NCI-H2081 treated with DMSO at 0.1 percent for 48 hours (cell line): ENCODE data around the gene DPEP2.
"Not testable (repeated sequence)": the region's sequence is repeated elsewhere in the genome, so short reads cannot be mapped to it uniquely, and the experiment has no call there.

Source experiments
- DNase-seq: peaks from one replicate; lab custom pipeline; 2025; lab: John Stamatoyannopoulos, UW

DPEP2 gene

DNA sequence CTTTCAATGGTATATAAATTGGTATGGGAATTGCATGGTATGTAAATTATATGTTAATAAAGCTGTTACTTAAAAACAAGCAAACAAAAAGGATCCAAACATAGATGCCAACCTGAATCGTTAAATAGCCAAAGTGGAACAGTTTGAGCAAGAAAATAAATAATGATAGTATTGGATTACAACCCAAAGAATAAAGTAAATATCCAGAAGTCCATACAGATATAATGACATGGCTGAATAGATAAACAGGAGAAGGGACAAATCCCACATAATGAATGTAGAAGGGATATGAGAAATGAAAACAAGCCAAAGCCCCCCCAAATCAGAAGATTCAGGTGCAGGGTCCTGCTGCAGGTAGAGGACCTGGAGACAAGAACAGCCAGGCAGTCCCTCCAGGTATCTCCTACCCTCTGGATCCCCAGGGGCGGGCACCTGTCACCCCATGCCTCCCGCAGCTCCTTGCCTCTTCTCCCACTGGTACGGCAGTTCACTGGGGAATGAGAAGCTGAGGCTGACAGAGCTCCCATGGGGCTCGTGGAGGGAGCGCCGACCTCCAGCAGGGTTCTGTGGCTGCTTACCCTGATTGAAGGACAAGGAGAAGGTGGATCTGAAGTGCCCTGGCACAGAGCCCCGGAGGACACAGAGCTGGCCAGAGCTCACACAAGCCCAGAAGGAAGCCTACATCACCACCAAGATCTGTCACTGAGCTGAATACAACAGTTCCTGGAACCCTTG lies 45.5 kb downstream of the DPEP2 start:
- no peak for DNase-seq

DNA sequence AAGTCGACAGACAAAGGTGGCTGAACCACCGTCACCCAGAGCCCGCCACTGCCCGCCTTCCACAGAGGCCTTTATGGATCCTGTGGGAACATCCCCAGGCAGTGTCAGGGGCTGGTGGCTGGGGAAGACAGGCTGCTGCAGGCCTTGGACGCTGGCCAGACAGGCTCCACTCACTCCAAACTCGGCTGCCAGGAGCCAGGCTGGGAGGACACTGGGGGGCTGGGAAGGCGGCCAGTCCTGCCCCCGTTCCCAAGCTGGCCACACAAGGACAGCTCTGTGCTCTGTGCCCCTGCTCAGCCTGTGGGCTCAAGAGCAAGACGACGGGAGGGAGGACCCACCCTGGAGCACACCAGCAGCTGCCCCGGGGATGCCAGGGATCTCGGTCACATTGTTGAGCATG lies 47.8 kb downstream of the DPEP2 start:
- no peak for DNase-seq

DNA sequence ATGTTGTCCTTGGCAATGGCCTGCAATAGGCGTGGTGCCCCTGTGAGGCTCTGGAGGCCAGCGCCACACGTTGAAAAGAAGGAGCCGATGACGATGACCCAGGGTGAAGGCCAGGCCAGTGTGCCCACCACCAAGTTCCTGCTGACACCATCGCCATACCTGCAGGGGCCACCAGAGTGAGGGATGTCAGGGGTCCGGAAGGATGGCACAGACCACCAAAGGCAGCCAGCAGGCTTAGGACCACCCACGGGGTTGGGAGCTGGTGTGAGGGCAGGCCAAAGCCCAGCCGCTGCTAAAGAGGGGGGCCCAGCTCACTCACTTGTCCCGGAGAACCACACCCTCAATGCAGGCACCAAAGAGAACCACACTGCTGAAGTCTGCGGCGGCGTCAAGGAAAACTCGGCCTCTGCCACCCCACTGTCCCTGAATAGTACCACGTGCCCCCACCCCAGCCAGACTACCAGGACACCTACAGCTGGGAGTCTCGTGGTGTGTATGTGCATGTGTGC lies 48.9 kb downstream of the DPEP2 start:
- DNase-seq: no peak

DNA sequence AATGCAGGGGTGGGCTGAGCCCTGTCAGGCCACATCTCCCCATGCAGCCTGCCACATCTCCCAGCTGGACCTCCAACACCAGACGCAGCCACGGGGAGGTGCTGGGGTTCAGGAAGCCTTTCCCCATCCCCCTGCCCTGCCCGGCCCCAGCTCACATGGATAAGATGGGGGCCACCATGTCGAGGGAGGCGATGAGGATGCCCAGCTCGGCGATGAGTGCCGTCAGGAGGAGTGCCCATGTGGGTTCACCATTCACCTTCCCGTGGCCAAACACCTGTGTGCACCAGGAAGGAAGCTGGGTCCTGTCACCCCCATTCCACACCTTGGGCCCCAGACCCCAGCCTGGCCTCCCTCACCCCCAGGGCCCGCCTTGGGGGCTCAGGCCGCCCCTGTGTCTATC lies 49.6 kb downstream of the DPEP2 start:
- no peak for DNase-seq

DNA sequence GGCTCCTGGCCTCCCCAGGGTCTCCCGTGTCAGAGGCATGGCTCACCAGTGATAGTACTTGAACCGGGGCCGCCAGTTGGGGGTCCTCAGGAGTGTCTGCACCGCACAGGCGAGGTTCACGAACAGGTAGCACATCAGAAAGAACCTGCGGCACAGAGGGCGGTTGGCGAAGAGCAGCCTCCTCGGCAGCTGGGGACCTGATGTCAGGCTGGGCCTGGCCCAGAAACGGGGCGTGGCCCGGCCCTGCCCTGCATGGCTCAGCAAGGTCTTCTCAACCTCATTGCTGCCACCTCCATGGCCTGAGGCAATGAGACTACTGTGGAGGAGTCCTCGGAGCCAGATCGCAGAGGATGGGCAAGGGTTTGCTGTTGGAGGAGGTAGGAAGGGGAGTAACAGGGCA lies 51.3 kb downstream of the DPEP2 start:
- DNase-seq: no peak

DNA sequence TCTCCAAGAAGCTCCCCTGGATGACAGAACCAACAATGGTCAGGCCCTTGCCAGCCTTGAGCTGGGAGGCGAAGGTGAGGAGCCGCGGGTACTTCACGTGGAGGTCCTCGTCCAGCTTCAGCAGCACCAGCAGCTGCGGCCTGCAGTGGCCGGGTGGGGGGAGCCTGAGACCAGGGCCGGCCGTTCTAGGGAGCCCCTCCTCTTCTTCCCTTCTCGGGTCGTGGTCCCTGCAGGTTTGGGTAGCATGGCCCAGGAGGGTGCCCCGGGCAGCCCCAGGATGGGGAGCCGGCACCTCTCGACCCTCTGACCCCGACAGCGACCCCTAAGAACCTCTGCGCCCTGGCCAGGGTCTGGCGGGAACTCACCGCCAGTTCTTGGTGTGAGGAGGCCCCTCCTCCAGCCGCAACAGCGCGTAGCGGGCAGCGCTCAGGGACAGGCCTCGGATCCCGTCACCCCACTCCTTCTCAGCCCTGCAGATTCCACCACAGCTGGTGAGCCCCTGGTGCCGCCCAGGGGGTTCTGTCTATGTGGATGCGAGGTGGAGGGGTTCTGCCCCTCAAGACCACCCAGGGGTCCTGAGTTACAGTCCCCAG lies 52.2 kb downstream of the DPEP2 start:
- DNase-seq: no peak

DNA sequence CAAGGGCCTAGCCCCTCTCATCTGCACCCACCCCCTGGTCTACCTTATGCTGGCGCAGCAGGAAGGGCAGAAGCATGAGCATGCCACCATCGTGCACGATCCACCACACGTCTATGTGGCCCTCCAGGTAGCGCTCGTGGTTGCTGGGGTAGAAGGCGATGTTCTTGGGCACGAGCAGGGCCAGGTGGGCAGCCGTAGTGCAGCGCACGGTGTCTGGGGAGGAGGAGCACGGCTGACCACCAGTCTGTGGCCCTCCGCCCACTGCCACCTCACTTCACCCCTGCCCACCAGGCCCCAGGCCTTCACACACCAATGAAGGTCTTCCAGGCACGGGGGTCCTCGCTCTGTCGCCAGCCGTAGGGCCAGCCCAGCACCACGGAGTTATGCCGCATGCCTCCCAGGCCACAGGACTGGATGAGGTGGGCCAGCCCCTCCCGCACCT lies 53.1 kb downstream of the DPEP2 start:
- no peak for DNase-seq

DNA sequence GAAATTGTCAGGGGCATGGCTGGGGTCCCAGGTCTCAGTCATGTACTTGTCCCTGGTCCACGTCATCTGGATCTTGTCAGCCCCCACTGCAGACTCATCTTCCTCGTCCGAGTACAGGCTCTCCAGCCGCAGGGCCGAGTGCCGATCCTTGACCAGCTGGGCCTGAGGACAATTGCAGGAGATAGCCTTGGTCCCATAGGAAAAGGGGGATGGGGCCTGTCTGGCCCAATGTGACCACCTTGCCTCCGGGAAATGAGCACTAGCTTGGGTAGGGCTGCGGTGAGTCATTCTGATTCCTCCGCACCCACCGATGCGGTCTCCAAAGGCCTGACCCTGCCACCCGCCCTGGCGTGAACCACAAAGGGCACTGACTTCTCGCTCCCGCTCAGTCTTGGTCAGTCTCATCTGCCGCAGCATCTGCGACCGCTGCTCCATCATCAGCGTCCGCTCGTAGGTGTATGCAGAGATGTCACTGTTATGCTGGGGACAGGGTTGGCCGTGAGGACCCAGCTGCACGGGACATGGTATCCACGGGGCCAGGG lies 53.8 kb downstream of the DPEP2 start:
- DNase-seq: no peak

DNA sequence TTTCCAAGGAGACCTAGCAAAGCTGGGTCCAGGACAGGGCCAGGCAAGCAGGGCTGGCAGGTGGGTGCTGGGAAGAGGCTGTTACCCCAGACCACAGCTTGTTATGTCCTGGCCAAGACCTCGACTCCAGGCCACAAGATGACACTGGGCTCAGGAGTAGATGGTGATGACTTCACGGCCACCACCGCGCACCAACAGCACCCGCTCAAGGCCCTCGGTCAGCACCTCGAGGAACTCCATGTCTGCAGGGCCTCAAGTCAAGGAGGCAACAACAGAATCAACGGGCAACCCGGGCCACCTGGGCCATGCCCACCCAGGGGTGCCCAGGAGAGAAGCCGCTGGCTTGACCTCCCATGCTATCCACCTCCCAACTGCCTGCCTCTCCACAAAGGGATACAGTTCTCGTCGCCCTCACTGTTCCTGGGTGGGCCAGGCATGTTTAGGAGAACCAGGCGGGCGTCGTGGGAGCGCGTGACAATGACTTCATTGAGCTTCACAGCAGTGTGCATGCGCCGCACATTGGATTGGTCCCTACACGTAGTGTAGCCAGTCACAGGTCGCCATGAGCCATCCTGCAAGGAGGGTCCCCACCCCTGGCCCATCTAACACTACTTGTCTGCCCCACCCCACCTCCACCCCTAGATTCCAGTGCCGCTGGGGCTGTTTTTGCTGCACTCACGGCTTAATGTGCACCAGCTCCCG lies 54.4 kb downstream of the DPEP2 start:
- no peak for DNase-seq

DNA sequence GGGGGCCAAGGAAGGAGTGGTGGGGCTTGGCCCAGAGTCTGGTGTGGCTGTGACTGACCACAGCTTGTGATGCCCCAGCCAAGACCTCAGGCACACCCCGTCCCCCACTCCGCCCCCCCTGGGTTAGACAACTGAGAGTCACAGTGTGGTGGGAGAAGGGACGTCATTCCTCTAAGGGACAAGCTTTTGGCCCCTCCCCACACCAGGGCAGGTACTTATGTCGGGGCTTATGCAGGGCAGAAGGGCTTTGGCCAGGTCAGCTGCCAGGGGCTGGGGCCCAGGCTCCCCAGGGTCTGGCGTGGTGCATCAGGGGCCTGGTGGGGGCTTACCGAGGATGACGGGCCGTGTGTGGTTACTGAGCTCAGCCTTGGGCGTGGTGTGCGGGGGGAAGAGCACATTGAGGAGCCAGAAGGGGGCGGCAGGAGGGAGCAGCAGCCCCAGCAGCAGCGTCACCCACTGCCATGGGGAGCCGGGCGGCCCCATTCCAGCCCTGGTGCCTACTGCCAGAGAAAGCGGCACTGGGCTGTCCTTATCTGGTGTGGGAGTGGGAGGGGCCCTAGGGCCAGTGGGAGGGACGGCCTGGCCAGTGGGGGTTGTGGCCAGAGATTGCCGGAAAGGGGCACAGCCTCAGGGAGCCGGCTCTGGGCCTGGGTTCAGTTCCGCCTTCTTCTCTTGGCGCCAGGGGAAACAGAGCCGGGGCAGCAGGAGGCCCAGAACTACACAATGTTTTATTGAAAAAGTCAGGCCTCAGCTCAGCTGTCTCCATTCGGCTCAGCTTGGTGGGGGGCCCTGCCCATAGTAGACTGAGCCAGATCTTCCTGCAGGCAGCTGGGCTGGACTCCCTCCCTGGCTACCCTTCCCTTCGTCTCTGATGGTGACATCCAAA lies 55.4 kb downstream of the DPEP2 start, which contains the start of gene LCAT:
Gene LCAT, minus strand, starts transcription at position 502 of the 886 bp plus-strand sequence. Its CDS starts 19 bp downstream, at position 483.
- no peak for DNase-seq

DNA sequence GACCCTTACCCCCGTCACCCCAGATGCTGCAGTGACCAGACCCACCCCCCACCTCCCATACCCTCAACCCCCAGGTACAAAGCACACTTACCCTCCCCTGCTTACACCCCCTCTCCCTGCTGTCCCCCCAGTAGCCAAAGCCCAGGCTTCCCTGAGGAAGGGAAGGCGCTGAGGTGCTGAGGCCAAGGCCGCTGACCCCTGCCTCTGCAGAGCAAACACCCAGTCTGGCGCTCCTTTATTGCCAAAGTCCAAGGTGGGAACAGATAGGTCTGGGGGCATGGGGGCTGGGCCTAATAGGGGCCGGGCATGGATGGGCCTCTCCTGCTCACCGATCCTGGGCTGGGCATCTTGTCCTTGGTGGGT lies 56.0 kb downstream of the DPEP2 start:
- DNase-seq: no peak

DNA sequence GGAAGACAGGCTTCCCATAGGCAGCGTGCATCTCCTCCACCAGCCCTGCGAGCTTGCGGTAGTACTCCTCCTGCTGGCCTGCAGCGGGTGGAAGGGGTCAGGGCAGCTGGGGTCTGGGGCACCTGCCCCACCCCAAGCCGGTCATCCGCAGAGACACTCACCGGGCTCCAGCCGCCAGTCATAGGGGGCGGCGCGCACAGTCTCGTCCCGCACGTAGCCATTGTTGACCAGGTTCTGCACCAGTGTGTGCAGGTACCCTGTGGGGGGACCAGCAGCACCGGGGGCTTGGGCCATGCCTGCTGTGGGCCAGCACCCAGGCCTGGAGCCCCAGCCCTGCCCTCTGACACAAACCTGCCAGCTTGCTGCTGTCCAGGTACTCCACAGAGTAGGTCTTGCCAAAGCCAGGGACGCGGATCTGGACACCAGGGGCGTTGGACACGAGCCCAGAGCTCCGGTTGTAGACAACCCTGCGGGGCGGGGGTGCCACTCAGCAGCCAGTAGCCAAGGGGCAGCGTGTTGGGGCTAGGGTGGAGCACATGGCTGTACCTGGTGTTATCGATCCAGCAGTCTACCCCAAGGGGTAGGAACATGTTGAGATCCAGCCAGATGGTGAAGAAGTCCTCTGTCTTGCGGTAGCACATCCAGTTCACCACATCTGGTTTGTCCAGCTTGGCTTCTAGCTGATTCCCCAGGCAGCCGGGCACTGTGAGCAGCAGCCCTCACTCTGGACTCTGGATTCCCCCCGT lies 56.6 kb downstream of the DPEP2 start:
- DNase-seq: no peak

DNA sequence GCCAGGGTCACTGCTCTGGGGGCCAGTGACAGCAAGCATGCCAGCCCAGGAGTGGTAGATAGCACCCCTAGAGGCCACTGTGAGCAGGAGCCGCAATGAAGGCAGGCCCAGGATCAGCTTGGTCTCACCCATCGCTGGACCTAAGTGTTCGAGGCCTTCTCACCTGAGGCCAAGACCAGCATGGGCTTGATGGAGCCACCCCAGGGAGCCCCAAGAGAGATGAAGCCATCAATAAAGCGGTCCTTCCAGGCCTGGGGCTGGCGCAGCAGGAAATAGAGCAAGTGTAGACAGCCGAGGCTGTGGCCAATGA lies 57.1 kb downstream of the DPEP2 start:
- DNase-seq: no peak

DNA sequence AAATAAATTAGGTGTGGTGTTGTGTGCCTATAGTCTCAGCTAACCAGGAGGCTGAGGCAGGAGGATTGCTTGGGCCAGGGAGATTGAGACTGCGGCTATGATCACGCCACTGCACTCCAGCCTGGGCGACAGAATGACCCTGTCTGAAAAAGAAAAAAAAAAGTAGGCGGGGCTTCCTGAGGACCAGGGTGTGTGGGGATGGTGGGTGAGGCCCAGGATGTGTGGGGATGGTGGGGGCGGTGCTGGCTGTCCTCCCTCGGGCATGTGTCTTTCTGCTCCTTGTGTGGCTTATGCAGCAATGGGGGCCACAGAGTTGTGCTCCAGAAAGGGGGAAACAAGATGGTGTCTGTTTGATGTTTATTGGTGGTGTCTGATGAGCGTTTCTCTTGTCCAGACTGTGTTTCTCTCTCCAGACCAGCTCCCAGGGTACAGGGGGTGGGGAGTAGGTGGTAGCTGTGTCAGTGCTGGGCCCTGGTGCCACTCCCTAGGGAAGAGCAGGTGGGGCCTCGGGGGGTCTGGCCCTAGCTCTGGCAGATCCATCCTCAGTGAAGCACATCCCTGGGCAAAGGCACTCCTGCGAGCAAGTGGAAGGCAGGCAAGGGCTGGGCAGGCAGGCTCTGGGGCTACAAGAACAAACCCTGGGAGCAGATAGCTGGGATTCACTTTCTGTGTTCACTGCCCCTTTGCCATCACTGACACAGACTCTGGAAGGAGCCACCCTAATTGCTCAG lies 57.6 kb downstream of the DPEP2 start:
- DNase-seq: no peak

DNA sequence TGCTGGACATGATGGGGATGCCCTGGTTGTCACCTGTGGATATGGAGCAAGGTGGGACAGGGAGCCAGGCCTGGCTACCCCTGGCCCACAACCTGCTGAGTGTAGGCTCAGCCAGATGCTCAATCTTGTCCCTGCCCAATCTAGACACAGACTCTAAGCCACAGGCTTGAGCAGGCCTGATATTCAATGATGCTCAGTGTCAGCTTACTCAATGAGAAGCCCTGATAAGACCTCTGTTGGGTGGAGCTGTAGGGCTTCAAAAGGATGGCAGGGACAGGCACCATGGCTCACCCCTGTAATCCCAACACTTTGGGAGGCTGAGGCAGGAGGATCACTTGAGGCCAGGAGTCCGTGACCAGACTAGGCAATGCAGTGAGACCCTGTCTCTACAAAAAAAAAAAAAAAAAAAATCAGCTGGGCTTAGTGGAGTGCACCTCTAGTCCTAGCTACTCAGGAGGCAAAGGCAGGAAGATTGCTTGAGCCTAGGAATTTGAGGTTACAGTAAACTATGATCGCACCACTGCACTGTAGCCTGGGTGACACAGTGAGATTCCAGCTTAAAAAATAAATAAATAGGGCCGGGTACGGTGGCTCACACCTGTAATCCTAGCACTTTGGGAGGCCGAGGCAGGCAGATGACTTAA lies 58.7 kb downstream of the DPEP2 start:
- DNase-seq: no peak

DNA sequence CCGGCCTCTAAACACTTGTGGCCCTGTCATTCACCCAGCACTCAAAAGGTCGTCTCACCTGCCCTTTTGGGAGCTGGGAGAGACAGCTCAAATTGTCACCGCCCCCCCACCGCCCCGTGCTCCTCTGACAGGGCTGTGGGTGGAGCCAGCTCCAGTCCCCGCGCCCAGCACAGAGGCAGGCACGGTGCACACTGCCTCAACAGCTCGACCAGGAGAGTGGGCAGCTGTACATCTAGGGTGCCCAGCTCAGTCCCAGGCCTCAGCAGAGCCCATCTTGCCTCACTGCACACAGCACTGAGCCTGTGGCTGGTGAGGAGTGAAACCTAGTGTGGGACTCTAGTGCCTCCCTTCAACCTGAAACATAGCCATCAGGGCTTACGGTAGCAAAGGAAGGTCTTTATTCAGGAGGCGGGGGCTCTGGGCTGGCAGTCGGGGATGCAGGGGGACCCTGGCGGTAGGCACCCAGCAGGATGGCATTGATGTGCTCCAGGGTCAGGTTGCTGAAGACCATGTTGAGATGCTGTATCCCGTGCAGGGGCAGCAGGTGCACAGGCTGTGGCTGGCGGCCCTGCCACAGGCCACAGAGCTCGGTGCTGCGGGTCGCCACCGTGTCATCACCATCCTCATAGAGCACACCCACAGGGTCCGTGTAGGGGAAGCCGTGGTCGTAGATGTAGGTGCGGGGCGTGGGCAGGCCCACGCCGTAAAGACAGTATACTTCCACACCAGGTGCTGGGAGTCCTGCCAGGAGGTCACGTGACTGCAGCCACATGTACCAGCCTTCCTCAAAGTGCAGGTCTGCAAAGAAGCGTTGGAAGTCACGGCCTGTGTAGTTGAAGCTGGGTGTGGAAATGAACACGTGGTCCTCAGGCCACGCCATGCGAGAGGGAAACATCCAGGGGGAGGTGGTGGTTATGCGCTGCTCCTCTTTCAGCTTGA lies 59.5 kb downstream of the DPEP2 start:
- DNase-seq: no peak

DNA sequence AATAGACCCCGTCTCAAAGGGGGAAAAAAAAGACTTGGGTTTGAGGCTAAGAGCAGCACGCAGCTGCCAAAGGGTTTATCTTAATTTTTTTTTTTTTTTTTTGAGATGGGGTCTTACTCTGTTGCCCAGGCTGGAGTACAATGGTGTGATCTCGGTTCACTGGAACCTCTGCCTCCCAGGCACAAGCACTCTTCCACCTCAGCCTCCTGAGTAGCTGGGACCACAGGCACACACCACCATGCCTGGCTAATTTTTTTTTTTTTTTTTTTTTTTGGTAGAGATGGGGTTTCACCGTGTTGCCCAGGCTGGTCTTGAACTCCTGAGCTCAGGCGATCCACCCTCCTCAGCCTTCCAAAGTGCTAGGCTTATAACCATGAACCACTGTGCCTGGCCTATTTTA lies 61.6 kb downstream of the DPEP2 start:
- DNase-seq: not testable (repeated sequence)
